AG08395 (cell line): ENCODE results near the gene USP50.
A peak's percentile ranks its signal among the peaks of the same experiment; 100 is the strongest.
"Not testable (repeated sequence)": the region's sequence is repeated elsewhere in the genome, so short reads cannot be mapped to it uniquely, and the experiment has no call there.

ENCODE experiments used
- DNase-seq: peaks from one replicate; pipeline ENCODE4 v3.0.0; 2012; ENCODE audit warnings: mixed read lengths, low spot score

Gene USP50

GRCh38 chr15:50503144-50503543 lies 43.3 kb downstream of the USP50 start:
- DNase-seq = no peak

DNA sequence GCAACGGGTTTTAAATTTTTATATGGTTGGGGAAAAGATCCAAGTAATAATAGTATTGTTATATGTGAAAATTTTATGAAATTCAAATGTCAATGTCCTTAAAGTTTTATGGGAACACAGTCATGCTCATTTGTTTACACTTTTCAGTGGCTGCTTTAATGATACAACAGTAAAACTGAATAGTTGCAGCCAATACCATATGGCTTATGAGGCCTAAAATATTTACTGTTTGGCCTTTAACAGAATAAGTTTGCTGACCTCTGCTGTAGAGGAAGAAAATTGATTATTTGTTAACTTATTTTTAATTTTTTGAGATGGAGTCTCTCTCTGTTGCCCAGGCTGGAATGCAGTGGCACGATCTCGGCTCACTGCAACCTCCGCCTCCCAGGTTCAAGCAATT lies 44.7 kb downstream of the USP50 start:
- DNase-seq = no peak

- no peak for DNase-seq
Observed at GRCh38 chr15:50500352-50500751, 46.1 kb downstream of the USP50 start.

DNA sequence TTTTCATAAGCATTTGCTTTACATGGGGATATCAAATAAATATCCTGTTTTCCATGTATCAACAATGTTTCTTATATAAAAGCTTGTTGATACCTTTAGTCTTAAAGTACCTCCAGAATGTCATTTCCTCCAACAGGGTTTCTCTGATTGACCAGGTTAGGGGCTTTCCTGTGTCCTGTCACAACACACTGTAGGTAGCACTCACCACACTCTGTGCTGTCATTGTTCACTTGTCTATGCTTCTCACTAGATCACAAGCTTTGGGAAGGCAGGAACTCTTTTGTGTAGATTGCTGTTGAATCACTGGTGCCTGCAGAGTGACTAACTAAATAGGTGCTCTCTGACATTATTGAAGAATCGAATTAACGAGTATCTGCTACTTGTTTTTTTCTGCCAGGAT lies 49.8 kb downstream of the USP50 start:
- DNase-seq = no peak

- DNase-seq = not testable (repeated sequence)
Observed at GRCh38 chr15:50494547-50494946, 51.9 kb downstream of the USP50 start.

DNA sequence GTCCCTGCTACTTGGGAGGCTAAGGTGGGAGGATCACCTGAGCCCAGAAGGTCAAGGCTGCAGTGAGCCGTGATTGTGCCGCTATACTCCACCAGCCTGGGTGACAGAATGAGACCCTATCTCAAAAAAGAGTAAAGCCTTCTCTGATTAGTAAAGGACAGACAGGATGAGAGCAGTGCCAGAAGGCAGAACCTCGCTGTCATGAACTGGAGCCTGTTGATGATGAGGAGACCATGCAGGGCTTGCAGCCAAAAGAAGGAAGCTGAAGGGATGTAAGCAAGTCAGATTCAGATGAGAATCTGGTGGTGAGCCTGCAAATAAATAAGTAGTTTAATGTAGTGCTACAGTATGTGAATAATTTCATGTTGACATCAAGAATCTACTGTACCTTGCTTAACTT lies 52.8 kb downstream of the USP50 start:
- DNase-seq = no peak

GRCh38 chr15:50487287-50487686 lies 59.2 kb downstream of the USP50 start:
- no peak for DNase-seq

DNA sequence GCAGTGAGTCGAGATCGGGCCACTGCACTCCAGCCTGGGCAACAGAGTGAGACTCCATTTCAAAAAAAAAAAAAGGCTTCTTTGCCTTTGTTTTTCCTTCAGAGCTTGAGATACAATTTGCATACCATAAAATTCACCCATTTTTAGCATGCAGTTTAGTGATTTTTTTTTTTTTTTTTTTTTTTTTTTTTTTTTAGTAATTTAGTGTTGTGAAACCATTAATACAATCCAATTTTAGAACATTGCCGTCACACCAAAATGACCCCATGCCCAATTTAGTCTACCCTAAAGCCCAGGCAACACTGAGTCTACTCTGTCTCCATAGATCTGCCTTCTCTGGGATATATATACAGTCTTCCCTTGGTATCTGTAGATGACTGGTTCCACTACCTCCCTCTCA lies 61.1 kb downstream of the USP50 start:
- DNase-seq = no peak

GRCh38 chr15:50484781-50485180 lies 61.7 kb downstream of the USP50 start:
- no peak for DNase-seq

- no peak for DNase-seq
Observed at GRCh38 chr15:50476143-50476542, 70.3 kb downstream of the USP50 start.

DNA sequence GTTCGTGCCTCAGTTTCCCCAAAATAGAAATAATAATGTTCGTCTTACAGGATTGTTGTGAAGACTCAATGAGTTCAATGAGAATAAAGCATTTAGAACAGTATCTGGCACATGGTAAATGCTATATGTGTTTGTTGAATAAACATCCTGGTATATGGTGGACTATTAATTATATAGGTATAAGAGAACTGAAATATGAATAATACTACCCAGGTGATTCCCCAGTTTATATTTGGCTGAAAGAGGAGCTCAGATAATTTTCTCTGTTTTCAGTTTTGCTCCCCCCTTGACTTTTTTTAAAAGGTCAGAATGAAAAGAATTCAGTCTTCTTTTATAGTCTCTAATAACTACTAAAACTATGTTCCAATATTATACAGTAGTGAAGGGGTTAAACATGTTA lies 75.4 kb downstream of the USP50 start:
- no peak for DNase-seq

GRCh38 chr15:50463423-50464358 lies 82.8 kb downstream of the USP50 start:
- peak; percentile 27 for DNase-seq

DNA sequence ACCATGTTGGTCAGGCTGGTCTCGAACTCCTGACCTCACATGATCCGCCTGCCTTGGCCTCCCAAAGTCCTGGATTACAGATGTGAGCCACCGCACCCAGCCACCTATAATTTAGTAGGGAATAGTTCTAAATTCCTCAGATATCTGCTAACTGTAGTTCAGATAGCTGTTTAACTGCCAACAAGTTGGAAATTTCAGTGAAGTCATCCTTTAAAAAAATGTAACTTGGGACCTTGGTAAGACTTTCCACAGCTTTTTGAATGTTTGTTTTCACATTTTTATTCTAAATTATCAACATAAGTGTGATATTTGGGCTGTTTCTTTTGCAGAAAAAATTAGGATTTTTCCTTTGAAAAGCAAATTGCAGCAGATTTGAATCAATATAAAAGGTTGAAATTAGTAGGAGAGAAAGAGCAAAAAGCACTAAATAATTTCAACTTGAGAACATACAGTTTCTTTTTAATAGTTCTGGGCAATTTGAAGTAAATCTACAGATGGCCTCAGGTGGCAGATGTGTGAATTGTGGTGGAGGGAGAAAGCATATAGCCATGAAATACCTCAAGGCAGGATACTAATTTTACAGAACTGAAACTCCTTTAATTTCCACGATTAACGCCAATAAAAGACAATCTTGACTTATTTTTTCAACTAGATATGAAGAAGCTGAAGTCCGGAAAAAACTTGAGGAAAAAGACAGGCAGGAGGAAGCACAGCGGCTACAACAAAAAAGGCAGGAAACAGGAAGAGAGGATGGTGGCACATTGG lies 87.9 kb downstream of the USP50 start:
- peak; percentile 21 for DNase-seq

DNA sequence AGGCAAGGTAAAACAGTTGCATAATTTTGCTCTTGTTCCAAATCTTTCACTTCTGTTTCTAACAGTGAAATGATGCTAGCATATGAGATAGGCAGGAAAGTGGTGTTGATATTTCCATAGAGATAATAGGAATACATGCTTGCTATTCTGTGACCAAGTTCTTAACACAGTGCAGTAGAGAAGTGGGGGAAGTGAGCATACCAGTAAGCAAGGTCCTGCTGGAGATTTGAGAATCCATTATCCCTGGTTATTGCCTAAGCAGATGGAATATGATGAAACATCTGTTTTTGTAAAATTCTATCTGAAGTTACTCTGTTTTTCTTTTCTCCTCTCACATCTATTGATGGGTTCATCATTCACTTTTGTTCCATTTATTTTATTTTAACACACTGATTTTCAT lies 93.5 kb downstream of the USP50 start:
- DNase-seq = peak; percentile 12
